ENCODE results near the gene CSTB.

Gene CSTB

DNA sequence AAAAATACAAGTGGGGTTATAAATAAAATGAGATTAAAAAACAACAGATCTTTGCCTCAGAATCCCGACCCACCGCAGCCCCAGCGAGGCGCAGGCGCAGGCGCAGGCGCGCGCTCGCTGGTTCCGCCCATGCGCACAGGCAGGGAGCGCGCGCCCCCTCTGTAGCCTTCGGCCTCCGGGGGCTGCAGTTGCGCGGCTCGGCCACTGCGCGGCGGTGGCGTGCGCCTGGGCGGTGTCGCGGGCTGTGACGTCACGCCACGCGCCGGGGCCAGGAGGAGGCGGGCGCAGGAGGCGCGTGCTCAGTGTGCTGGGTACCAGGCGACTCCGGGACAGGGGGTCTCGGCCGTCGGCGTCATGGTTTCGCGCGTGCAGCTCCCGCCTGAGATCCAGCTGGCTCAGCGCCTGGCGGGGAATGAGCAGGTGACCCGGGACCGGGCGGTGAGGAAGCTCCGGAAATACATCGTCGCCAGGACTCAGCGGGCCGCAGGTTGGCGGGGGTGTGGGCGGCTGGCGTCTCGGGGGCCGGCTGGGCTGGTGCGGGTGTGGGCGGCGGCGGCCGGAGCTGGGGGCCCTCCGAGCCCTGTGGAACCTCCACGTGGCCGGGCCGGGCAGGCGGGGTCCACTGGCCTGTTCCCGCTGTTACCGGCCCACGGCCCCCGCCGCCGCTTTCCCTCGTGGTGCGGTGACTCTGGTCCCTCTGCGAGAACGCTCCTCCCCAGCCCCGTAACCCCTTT lies 13.3 kb upstream of the CSTB start, which contains the start of gene RRP1:
Gene RRP1, plus strand, starts transcription at position 302 of the 734 bp plus-strand sequence. Its CDS starts 53 bp downstream, at position 355.
- DNase-seq = peak; percentile 93

DNA sequence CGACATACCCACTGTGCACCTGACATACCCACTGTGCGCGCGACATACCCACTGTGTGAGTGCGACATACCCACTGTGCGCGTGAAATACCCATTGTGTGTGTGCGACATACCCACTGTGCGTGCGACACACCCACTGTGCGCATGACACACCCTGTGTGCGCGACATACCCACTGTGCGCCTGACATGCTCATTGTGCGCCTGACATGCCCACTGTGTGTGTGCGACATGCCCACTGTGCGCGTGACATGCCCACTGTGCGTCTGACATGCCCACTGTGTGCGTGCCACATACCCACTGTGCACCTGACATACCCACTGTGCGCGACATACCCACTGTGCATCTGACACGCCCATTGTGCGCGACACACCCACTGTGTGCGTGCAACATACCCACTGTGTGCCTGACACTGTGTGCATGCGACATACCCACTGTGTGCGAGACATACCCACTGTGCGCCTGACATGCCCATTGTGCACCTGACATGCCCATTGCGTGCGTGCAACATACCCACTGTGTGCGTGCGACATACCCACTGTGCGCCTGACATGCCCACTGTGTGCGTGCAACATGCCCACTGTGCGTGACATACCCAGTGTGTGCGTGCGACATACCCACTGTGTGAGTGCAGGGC lies 10.8 kb upstream of the CSTB start:
- DNase-seq = no peak

DNA sequence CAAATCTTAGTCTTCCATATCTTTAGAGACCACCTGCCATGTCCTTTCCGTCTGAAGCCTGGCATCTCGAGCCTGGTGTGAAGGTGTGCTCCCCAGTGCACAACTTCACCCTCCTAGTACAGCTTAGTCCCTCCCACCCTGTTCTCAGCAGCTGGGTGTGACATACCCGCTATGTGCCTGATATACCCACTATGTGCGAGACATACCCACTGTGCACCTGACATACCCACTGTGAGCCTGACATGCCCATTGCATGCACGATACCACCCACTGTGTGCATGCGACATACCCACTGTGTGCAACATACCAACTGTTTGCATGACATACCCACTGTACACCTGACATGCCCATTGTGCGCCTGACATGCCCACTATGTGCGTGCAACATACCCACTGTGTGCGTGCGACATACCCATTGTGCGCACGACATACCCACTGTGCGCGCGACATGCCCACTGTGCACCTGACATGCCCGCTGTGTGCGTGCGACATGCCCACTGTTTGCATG lies 10.2 kb upstream of the CSTB start:
- DNase-seq = no peak

DNA sequence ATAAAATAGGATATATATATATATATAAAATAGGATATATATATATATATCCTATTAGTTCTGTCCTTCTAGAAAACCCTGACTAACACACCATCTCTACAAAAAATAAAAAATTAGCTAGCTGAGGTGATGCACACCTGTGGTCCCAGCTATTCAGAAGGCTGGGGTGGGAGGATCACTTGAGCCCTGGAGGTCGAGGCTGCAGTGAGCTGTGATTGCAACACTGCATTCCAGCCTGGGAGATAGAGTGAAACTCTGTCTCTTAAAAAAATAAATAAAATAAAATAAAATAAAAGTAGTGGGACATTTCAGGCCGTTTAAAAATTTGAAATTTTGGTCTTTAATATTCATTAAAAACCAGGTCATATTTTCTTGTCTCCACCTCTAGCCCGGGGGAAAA lies 9.0 kb upstream of the CSTB start:
- no peak for DNase-seq

DNA sequence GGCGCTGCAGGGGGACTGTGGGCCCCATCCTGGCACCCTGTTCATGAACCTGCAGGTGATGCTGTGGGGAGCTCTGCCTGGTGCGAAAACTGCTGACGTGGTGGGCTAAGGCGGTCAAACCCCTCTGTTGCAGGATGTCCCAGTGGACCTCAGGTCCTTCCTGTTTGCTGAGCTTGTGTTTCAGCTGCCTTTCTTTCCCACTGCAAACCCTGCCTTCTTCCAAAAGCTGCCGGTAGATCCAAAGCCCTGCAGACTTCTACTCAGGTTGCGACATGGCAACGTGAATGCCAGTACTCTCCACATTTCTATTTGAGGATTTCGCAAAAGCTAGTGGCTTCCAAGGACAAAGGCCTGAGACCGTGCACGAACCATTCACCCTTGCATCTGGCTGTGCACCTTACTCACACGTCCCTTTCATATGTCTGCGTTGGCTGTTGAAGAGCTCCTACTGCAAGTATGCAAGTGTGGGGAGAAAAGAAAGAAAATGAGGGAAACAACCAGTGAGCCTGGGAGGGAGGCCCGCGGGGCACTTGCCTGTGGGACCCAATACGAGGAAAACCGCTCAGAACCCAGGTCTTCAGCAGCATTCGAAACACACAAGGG lies 7.1 kb upstream of the CSTB start:
- DNase-seq = no peak

DNA sequence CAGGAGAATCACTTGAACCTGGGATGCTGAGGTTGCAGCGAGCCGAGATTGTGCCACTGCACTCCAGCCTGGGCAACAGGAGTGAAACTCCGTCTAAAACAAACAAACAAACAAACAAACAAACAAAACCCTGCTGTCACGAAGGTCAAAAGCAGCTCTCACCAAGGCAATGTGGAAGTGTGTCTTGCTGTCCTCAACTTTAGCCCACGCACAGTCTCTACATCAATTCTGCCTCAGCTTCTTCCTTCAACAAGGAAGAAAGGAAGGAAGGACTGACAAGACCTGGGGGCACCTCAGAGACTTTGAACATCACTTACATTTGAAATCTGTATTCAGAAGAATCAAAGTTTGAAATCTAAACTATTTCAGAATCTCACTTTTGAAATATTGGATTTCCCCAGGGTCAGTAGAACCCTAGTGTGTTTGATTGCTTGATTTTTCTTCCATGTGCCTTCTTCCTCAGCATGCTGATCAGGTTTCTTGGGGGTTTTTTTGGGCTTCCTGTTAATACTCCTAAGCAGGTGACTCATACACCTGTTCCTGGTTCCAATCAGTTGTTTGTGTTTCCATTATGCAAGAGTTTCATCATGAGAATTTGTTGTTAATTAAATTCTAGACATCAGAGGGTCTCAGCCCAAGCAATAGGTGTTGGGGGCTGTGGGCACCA lies 6.5 kb upstream of the CSTB start:
- DNase-seq = no peak

DNA sequence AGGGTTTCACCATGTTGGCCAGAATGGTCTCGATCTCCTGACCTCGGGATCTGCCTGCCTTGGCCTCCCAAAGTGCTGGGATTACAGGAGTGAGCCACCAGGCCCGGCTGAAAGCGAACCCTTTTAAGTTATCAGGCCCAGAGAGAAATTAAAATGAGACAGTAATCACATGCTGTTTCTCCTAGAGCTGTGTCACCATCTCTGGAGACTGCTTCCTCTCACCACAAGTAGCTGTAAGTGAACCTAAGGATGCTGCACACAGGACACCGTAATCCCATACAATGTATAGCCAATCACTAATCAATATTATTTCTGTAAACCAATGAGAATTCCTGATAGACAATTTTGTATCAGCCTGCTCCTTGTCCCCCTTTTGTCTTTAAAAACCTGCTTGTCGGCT lies 5.7 kb upstream of the CSTB start:
- DNase-seq = no peak

DNA sequence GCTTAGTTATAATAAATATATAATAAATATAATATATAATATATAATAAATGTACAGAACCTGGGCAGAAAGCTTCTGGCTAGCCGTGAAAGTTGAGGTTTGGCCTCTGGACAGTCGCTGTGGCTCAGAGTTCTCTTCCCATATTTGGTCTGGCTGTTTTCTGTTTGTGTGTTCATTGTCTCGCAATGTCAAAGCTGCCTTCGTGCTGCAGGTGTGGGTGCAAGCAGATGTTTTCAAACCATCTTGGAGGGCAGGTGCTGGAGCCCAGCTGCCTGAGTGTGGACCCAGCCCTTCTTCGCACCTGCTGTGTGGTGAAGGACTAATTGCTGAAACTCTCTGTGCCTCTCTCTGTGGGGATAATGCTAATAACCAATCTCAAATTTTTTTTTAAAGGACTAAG lies 3.6 kb upstream of the CSTB start:
- DNase-seq = no peak

DNA sequence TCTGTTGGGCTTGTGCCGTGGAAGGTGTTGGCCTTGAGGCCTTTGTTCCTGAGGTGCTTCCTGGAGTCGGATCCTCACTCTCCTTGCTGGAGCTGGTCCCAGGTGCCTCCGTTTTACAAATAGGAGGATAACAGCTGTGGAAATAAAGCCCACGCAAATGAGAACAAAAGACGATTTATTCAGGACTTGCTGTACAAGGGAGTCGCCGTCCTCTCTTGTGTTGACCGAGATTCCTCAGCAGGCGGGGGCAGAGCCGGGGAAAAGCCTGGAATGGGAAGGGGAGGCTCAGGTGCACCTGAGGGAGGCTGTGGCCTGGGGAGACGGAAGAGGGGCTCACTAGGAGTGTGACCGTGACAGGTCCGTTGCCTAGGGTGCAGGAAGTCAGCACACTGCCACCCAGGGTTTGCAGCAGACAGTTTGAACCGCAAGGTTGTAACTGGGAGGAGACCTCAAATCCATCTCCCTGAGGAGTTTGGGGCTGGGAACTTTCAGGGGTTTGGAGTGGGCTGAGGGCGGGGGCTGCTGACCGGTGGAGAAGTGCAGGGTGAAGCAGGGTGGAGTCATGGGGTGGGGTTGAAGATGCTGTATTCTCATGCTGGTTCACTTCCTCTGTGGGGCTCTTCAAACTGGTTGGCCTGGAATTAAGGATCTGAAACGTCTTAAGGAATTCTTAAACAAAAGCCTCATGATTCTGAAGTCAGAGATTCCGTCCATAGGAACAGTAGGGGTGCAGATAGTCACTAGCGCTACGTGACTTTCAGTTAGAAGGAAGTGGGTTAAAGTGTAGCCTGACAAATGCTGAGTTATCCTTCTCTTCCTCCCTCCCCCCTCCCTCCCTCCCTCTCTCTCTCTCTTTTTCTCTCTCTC lies 2.6 kb upstream of the CSTB start:
- no peak for DNase-seq

DNA sequence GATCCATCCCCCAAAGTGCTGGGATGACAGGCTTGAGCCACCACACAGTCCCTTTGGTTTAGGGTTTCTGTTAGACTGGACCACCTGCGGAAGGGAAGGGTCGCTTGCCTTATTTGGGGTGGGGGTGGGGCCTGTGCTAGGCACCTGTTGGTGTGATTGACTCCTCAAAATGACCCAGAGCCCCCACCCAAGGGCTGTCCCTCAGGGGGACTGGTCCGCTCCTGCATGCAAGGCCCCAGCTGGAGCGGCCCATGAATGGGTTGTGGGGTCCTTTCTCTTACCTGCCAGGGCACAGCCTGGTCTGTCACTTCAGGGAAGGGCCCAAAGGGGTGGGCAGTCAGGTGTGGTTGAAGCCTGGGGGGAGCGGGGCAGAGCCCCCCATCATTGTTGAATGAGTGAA lies 1.8 kb upstream of the CSTB start:
- no peak for DNase-seq

DNA sequence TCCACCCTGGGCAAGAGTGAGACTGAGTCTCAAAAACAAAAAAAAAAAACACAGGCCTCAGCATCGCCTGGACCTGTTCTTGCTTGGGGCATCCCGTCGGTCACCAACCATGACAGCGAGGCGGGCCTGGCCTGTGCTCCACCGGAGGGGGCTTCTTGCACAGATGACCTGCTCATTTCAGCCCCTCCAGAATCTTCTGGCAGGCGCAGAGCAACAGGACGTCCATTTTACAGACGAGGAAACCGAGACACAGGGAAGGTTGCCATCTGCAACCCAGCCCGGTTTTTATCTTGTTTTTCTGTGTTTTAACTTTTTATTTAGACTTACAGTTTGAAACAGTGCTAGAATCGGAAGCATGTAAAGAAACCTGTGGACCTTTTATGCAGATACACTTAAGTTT lies 918 bp downstream of the CSTB start:
- DNase-seq = no peak

DNA sequence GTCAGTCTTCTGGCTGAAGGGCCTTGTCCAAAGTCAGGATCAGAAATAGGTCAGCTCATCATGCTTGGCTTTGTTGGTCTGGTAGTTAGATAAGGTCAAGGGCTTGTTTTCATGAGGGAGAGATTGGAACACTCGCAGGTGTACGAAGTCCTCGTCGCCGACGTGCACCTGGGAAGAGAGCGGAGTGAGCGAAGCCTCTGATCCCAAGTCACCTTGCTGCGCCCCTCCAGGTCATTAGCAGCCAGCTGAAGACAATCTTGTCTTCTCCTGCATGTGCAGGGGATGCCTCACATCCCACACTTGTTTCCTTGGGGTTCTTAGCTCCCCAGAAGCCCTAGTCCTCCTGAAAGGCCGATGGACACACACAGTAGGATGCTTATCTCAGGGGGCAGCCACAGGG lies 1.9 kb downstream of the CSTB start:
- no peak for DNase-seq

DNA sequence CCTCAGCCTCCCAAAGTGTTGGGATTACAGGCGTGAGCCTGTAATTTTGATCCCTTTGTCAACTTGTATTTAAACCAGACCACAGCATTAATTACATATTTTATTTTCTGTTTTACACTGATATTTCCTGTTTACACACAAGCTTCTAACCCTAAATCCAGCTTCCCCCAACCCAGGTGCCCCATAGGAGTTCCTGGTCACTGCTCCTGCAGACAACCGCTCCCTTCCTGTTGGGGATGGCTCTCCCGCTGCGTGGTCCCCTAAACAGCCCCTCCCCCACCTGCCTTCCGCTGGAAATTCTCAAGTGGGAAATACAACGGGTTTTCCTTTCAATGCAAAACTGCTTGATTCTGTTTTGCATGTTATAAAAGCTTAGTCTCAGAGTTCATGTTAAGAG lies 3.7 kb downstream of the CSTB start:
- DNase-seq = no peak

DNA sequence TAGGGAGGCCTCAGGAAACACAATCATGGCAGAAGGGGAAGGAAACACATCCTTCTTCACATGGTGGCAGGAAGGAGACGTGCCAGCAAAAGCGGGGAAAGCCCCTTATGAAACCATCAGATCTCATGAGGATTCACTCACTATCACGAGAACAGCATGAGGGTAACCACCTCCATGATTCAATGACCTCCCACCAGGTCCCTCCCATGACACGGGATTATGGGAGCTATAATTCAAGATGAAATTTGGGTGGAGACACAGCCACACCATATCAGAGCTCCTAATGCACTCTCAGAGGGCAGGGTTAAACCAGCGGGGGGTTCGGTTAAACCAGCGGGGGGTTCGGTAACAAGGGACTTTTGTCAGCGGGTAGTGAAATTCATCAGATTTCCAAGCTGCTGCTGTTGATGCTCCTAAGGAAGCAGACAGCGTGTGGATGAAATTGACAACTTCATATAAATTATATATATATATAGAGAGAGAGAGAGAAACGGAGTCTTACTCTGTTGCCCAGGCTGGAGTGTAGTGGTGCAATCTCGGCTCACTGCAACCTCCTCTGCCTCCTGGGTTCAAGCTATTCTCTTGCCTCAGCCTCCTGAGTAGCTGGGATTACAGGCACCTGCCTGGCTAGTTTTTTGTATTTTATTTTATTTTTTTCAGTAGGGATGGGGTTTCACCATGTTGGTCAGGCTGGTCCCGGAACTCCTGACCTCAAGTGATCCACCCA lies 4.2 kb downstream of the CSTB start:
- DNase-seq = no peak

DNA sequence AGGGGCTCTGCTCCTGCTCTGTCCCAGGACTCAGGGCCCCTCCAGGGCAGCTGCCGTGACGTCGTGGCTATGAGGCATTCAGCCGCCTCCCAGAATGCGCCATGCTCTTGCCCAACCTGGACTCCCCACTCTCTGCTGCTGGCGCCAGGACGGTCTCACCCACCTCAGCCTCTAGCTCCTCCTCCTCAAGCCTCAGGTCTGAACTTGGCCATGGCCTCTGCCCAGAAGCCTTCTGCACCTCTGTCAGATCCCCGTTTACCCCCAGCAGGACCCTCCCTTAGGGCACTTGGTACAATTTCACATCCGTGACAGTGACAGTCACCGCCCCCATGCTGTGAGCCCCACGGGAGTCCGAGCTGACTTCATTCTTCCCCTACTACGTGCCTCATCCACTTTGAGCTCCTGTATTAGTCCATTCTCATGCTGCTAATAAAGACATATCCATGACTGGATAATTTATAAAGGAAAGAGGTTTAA lies 4.9 kb downstream of the CSTB start:
- DNase-seq = no peak

DNA sequence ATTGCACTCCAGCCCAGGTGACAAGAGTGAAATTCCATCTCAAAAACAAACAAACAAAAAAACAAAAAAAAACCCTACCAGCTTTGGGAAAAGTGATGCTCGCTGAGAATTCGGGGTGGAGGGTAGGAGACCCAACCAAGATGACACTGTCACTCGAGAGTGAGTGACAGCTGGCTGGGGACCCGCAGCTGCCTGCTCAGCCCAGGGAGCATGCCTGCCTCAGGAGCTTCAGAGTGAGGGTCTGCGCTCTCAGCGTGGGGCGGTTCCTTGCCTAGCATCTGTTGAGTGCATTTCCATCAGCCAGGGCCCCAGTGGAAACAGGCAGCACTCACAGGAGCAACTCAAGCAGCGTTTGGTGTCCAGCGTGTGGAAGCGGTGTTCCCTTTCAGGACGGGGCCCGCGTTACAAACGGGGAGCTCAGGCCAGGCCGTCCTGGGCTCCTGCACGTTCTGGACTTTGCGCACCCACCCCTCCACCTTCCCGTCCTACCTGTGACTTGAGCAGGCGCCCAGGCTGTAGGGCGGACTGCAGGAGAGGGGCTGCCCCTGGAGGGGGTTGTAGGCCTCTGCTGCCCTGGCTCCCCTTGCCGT lies 5.9 kb downstream of the CSTB start:
- no peak for DNase-seq

DNA sequence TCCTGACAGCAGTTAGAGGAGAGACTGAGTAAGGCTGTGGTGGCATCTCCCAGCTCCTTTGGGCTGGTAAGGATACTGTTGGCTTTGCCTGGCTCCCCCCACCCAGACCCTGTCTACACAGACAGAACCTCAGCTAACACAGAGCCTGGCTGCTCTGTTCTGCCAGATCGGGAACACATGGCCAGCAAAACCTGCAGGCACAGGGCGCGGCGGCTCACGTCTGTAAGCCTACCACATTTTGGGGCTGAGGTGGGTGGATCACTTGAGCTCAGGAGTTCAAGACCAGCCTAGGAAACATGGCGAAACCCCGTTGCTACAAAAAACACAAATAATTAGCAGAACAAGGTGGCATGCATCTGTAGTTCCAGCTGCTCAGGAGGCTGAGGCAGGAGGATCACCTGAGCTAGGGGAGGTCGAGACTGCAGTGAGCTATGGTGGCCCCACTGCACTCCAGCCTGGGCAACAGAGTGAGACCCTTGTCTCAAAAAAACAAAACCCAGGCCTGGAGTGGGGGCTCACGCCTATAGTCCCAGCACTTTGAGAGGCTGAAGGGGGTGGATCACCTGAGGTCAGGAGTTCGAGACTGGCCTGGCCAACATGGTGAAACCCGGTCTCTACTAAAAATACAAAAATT lies 6.7 kb downstream of the CSTB start:
- no peak for DNase-seq

DNA sequence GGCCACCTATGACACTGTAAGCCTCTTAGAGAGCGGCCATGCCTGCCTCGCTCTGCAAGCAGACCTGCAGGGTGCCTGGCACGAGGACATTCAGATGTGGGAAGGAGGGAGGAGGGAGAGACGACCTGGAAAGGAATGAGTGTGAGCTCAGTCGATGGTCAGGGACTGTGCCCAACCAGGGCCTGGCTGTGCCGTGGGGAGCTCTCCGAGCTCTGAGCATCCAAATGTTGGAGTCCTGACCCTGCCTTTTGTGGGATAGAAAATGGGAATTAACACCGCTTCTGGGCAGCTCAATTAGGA lies 7.3 kb downstream of the CSTB start:
- no peak for DNase-seq

DNA sequence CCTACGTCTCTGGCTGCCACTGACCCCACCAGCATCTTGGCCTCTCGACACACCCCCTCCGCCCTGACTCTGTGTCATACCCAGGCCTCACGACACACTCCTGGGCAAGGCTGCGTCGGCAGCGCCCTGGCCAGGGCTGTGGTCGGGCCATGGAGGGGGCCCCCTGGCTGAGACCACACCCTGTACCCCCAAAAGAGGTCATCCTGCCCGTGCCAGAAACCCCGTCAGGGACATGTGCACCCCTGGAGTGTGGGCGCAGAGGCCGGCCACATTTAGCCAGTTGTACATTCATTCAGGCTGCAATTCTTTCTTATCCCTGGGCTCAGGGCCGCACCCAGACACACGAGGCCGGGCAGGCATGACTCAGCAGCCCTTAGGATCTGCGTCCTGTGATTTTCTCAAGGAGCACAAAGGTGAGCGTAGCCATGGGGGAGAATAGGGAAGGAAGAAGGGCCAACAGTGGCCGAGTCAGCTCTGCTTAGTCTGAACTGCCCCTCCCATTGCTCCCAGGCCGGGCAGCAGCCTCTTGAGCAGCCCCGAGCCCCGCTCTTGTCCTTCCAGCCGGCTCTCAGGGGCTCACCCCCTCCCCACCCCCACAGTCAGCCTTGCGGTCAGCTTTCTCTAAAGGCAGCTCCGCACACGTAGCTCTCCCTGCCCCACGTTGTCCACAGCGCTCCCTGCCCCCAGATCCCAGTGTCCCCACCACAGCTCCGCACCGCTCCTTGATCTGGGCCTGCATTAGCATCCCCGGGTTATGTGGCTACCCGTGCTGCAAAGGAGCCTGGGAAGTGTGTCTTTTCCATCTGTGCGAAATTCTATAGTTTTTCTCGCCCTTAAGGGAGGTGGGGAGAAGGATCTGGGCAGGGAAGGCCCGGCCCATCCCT lies 7.9 kb downstream of the CSTB start:
- no peak for DNase-seq

DNA sequence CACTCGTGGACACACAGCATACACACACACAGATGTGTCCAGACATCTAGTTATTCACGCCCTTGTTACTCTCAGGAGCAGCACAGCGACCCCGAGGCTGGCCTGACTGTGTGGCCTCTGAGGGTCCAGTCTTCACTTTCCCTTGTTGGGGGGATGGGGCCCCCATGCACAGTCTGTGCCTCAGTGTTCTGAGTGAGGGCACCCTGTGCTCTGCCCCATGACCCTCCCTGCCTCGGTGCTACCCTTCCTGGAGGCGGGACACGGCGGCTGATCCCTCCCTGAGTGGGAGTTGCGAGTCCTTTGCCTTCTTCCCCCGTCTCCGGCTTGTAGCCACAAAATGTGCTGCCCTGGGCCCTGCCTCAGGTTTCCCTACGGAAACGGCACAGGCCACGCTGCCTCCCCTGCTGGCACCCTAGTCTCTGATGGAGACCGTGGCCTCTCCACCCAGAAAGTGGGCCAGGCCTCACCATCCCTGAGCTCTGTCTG lies 8.6 kb downstream of the CSTB start:
- DNase-seq = no peak
